Measurements from ENCODE around the gene GALNT2. TPM values are rescaled to one million over a fixed set of nuclear protein-coding genes. Genes with fewer than 3 reads are reported as not detected.

GALNT2 gene
- total and polyA plus RNA-seq, 10 of the 15 experiments (the other 5 are each of a cell fraction or from before 2014, with no cell fraction given) = 0.52 to 27.7 (median 16.3) TPM

DNA sequence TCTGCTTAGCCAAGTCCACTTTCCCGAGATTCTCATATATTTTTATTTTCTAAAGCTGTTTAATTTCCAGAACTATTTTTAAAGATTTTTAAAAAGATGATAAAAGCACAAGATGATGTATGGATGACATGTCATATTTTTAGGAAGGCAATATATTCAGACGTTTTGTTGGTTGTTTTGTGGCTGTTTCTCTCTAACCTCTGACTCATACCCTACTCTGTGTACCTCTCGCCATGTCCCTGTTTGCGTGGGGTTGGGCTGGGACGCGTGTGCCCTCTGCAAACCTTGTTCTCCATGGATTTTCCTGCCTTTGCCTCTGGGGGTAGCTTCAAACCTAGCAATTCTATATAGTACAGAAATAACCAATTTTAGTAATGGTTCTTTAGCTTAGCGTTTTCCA, 132.0 kb downstream of the GALNT2 start:
- BruUV-seq (replicated peaks) = no TSS peak
- H3K9ac ChIP-seq (ENCODE audit: control insufficient read depth, insufficient read depth, low read length) = no peak overlapping the region
- no peak for DNase-seq (ENCODE audit: low read depth, low spot score)
- no peaks in the 10 kb centered on the region for H3K4me1 ChIP-seq (ENCODE audit: control insufficient read depth, insufficient read depth, low read length)
- no peaks in the 10 kb centered on the region for H4K20me1 ChIP-seq (ENCODE audit: control insufficient read depth, insufficient read depth)
- no peaks in the 10 kb centered on the region for H3K27me3 ChIP-seq (replicated peaks in 1 of 2; ENCODE audit: control insufficient read depth in 2 of 2, insufficient read depth in 2 of 2, low read length in 1 of 2)
- ChIA-PET SMC1A (ENCODE audit: uncharacterized antibody, unreplicated experiment) (interaction anchor here (1.2 to 2.4 kb wide), 3 partner anchors 12 to 33 kb away, joined by 3 to 6 read pairs (median 4); no protein-coding TSS in a partner anchor), POLR2A (no interaction called here), RAD21 (ENCODE audit: unreplicated experiment) (no interaction called here), CTCF (no interaction called here)
- no peak overlapping the region for H3K4me2 ChIP-seq (ENCODE audit: control insufficient read depth, insufficient read depth)
- ATAC-seq = no peak
- H3K36me3 ChIP-seq (ENCODE audit: control insufficient read depth in 2 of 2, insufficient read depth in 2 of 2, low read length in 1 of 2) = peaks cover 2 to 3% of the 10 kb centered on the region in 2 experiments; a peak in 2 of 4 replicates
- in situ Hi-C loops (cut with MboI) = no loop called here
- WGBS (ENCODE audit: insufficient coverage, insufficient replicate concordance, low lambda C conversion rate, missing lambda C conversion rate) = 81% methylated on average over 7 of the region's 7 CpGs
- intact Hi-C loops (cut with micrococcal nuclease; ENCODE audit: unreplicated experiment) = no loop called here
- no peak for FAIRE-seq
- H3K79me2 ChIP-seq (ENCODE audit: control insufficient read depth, insufficient read depth, low read length) = no peaks in the 10 kb centered on the region
- no peaks in the 10 kb centered on the region for H3K9me3 ChIP-seq (replicated peaks; ENCODE audit: control insufficient read depth, insufficient read depth, low read length)
- H3K27ac ChIP-seq (ENCODE audit: control insufficient read depth, insufficient read depth) = no peak overlapping the region
- H2AFZ ChIP-seq (ENCODE audit: control insufficient read depth, low read depth, low read length) = no peak overlapping the region
- H3K4me3 ChIP-seq = no peak overlapping the region
- TF ChIP-seq CREB1 (IDR thresholded peaks at IDR 0.05; ENCODE audit: low read depth) (no peak), BRCA1 (IDR thresholded peaks at IDR 0.05; ENCODE audit: low read depth, low read length) (no peak), CHD2 (IDR thresholded peaks at IDR 0.05; ENCODE audit: borderline replicate concordance, low read depth, low read length) (no peak), ATF7 (IDR thresholded peaks at IDR 0.05; ENCODE audit: low read depth) (no peak), MTA2 (IDR thresholded peaks at IDR 0.05; ENCODE audit: low read depth) (no peak), FOS (IDR thresholded peaks at IDR 0.05; ENCODE audit: borderline replicate concordance, extremely low read depth, insufficient read length) (no peak), SMAD1 (IDR thresholded peaks at IDR 0.05; ENCODE audit: low read depth, partially characterized antibody) (no peak), HDGF (IDR thresholded peaks at IDR 0.05) (no peak), NFYB (IDR thresholded peaks at IDR 0.05; ENCODE audit: insufficient read depth, low read depth, low read length) (no peak), BMI1 (IDR thresholded peaks at IDR 0.05; ENCODE audit: borderline replicate concordance) (no peak), SIX5 (IDR thresholded peaks at IDR 0.05; ENCODE audit: low read depth, low read length, severe bottlenecking) (no peak), JUNB (IDR thresholded peaks at IDR 0.05) (no peak), NR2C2 (IDR thresholded peaks at IDR 0.05; ENCODE audit: borderline replicate concordance, control insufficient read depth, insufficient read length, low read depth) (no peak)
- TF ChIP-seq, protein P1, sequence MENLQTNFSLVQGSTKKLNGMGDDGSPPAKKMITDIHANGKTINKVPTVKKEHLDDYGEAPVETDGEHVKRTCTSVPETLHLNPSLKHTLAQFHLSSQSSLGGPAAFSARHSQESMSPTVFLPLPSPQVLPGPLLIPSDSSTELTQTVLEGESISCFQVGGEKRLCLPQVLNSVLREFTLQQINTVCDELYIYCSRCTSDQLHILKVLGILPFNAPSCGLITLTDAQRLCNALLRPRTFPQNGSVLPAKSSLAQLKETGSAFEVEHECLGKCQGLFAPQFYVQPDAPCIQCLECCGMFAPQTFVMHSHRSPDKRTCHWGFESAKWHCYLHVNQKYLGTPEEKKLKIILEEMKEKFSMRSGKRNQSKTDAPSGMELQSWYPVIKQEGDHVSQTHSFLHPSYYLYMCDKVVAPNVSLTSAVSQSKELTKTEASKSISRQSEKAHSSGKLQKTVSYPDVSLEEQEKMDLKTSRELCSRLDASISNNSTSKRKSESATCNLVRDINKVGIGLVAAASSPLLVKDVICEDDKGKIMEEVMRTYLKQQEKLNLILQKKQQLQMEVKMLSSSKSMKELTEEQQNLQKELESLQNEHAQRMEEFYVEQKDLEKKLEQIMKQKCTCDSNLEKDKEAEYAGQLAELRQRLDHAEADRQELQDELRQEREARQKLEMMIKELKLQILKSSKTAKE (IDR thresholded peaks at IDR 0.05; ENCODE audit: low read depth, poor library complexity, severe bottlenecking) = no peak
- TF ChIP-seq, protein P2, sequence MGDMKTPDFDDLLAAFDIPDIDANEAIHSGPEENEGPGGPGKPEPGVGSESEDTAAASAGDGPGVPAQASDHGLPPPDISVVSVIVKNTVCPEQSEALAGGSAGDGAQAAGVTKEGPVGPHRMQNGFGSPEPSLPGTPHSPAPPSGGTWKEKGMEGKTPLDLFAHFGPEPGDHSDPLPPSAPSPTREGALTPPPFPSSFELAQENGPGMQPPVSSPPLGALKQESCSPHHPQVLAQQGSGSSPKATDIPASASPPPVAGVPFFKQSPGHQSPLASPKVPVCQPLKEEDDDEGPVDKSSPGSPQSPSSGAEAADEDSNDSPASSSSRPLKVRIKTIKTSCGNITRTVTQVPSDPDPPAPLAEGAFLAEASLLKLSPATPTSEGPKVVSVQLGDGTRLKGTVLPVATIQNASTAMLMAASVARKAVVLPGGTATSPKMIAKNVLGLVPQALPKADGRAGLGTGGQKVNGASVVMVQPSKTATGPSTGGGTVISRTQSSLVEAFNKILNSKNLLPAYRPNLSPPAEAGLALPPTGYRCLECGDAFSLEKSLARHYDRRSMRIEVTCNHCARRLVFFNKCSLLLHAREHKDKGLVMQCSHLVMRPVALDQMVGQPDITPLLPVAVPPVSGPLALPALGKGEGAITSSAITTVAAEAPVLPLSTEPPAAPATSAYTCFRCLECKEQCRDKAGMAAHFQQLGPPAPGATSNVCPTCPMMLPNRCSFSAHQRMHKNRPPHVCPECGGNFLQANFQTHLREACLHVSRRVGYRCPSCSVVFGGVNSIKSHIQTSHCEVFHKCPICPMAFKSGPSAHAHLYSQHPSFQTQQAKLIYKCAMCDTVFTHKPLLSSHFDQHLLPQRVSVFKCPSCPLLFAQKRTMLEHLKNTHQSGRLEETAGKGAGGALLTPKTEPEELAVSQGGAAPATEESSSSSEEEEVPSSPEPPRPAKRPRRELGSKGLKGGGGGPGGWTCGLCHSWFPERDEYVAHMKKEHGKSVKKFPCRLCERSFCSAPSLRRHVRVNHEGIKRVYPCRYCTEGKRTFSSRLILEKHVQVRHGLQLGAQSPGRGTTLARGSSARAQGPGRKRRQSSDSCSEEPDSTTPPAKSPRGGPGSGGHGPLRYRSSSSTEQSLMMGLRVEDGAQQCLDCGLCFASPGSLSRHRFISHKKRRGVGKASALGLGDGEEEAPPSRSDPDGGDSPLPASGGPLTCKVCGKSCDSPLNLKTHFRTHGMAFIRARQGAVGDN (IDR thresholded peaks at IDR 0.05) = no peak
- TF ChIP-seq, protein P3, sequence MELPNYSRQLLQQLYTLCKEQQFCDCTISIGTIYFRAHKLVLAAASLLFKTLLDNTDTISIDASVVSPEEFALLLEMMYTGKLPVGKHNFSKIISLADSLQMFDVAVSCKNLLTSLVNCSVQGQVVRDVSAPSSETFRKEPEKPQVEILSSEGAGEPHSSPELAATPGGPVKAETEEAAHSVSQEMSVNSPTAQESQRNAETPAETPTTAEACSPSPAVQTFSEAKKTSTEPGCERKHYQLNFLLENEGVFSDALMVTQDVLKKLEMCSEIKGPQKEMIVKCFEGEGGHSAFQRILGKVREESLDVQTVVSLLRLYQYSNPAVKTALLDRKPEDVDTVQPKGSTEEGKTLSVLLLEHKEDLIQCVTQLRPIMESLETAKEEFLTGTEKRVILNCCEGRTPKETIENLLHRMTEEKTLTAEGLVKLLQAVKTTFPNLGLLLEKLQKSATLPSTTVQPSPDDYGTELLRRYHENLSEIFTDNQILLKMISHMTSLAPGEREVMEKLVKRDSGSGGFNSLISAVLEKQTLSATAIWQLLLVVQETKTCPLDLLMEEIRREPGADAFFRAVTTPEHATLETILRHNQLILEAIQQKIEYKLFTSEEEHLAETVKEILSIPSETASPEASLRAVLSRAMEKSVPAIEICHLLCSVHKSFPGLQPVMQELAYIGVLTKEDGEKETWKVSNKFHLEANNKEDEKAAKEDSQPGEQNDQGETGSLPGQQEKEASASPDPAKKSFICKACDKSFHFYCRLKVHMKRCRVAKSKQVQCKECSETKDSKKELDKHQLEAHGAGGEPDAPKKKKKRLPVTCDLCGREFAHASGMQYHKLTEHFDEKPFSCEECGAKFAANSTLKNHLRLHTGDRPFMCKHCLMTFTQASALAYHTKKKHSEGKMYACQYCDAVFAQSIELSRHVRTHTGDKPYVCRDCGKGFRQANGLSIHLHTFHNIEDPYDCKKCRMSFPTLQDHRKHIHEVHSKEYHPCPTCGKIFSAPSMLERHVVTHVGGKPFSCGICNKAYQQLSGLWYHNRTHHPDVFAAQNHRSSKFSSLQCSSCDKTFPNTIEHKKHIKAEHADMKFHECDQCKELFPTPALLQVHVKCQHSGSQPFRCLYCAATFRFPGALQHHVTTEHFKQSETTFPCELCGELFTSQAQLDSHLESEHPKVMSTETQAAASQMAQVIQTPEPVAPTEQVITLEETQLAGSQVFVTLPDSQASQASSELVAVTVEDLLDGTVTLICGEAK (IDR thresholded peaks at IDR 0.05; ENCODE audit: borderline replicate concordance) = no peak
